Activated B cell treated with CpG ODN at 0.5 μM for 24 hours (primary cell): ENCODE results near the gene ABHD13. TPM values are rescaled to one million over a fixed set of nuclear protein-coding genes. Genes with fewer than 3 reads are reported as not detected.
"Not testable (repeated sequence)": the region's sequence is repeated elsewhere in the genome, so short reads cannot be mapped to it uniquely, and the experiment has no call there.

Source experiments
- ATAC-seq: fragments of 200-7000 bp; cut with Tn5 transposase; one replicate; pipeline ENCODE4 v1.10.0; 2021; ENCODE audit warnings: low read depth, mild to moderate bottlenecking, moderate library complexity
- CTCF ChIA-PET: fragments of 350-600 bp; sonication (Branson Sonifier 250); formaldehyde crosslinking; loops from one replicate; lab custom pipeline; 2021; ENCODE audit warnings: antibody characterized with exemption; lab: Charles Lee
- POLR2A ChIA-PET: fragments of 350-600 bp; sonication (Branson Sonifier 250); formaldehyde crosslinking; loops from one replicate; lab custom pipeline; 2021; ENCODE audit warnings: antibody characterized with exemption; lab: Charles Lee
- DNase-seq: peaks from one replicate; pipeline ENCODE4 v3.0.0; 2022
- H3K27ac Mint-ChIP-seq: one replicate; pipeline ENCODE4 v1.8.0; 2020; ENCODE audit warnings: mixed read lengths
- H3K27me3 Mint-ChIP-seq: one replicate; pipeline ENCODE4 v1.8.0; 2021; ENCODE audit warnings: mixed read lengths
- H3K36me3 Mint-ChIP-seq: one replicate; pipeline ENCODE4 v1.8.0; 2021; ENCODE audit warnings: low read depth, mixed read lengths
- H3K4me1 Mint-ChIP-seq: one replicate; pipeline ENCODE4 v1.8.0; 2021; ENCODE audit warnings: mixed read lengths
- H3K4me3 Mint-ChIP-seq: one replicate; pipeline ENCODE4 v1.8.0; 2020; ENCODE audit warnings: mild to moderate bottlenecking, mixed read lengths
- H3K9me3 Mint-ChIP-seq: one replicate; pipeline ENCODE4 v1.8.0; 2020; ENCODE audit warnings: mixed read lengths
- intact Hi-C: fragments of 100-400 bp; cut with micrococcal nuclease; formaldehyde crosslinking; loops from one replicate; pipeline ENCODE4 v1.15.1; 2024
- total RNA-seq: library from RNA; stranded (reverse); gene quantifications from 2 replicates; pipeline ENCODE4 v1.2.3, GENCODE V29; 2022
- TF ChIP-seq, protein P1 (sequence below): fragments of 200-600 bp; IDR thresholded peaks from one replicate; pipeline ENCODE4 v1.8.0; 2022; ENCODE audit warnings: antibody characterized with exemption, mild to moderate bottlenecking

ABHD13 gene
- total RNA-seq, 1 donor from 2014 or later = 10.9 TPM

DNA sequence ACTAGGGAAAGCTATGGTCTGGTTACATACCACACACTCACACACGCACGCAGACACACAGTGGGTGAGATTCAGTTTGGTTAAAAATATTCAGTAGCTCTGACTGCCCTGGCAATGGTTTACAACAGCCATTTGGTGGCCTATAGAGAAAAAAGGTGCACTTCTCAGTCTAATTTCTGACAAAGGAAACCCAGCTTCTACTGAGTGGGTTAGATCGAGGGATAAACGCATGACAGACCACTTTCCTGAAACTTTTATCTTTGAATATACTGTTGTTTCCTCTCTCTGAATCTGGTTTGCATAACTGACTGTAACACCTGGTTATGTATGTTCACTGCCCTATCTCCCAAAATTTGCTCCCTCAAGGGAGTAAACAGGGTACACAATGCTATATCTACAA lies 5.3 kb upstream of the ABHD13 start:
- intact Hi-C loops = loop anchor here (1.0 kb wide), 1 partner anchor 28 kb away; no protein-coding TSS in a partner anchor
- TF ChIP-seq, protein P1, sequence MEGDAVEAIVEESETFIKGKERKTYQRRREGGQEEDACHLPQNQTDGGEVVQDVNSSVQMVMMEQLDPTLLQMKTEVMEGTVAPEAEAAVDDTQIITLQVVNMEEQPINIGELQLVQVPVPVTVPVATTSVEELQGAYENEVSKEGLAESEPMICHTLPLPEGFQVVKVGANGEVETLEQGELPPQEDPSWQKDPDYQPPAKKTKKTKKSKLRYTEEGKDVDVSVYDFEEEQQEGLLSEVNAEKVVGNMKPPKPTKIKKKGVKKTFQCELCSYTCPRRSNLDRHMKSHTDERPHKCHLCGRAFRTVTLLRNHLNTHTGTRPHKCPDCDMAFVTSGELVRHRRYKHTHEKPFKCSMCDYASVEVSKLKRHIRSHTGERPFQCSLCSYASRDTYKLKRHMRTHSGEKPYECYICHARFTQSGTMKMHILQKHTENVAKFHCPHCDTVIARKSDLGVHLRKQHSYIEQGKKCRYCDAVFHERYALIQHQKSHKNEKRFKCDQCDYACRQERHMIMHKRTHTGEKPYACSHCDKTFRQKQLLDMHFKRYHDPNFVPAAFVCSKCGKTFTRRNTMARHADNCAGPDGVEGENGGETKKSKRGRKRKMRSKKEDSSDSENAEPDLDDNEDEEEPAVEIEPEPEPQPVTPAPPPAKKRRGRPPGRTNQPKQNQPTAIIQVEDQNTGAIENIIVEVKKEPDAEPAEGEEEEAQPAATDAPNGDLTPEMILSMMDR = no peak
- Mint-ChIP-seq H3K4me1 (peaks cover 62% of the 10 kb centered on the region), H3K9me3 (peaks cover 2% of the 10 kb centered on the region), H3K27ac (peak overlapping the region; percentile 75), H3K27me3 (no peaks in the 10 kb centered on the region), H3K4me3 (peak overlapping the region; percentile 46), H3K36me3 (peaks cover 31% of the 10 kb centered on the region)
- DNase-seq = no peak
- no peak for ATAC-seq
- CTCF ChIA-PET = interaction anchor here (1.2 kb wide), 1 partner anchor 13 kb away, joined by 4 read pairs; no protein-coding TSS in a partner anchor
- POLR2A ChIA-PET = interaction anchor here (0.9 kb wide), 1 partner anchor 37 kb away, joined by 9 read pairs; no protein-coding TSS in a partner anchor

DNA sequence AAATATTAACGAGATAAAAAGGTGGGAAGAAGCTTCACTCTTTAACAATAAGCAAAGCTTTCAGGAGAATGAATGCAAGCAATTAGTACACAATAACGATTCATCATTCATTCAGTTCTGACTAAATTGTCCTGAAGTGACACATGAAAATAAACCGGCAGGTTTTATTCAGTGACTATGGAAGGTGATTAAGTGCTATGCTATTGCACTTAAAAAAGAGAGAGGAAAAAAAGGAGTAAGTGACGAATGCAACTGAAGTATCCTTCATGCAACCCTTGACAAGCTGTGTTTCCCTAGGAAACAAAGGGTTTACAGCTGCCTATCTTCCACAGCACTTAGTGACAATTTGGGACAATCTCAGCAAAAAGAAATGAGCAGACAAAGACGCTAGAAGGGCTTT lies 4.2 kb upstream of the ABHD13 start:
- Mint-ChIP-seq H3K4me3 (peak overlapping the region; percentile 88), H3K9me3 (peaks cover 2% of the 10 kb centered on the region), H3K4me1 (peaks cover 70% of the 10 kb centered on the region), H3K27me3 (no peaks in the 10 kb centered on the region), H3K36me3 (peaks cover 29% of the 10 kb centered on the region), H3K27ac (peak overlapping the region; percentile 80)
- ChIA-PET POLR2A (interaction anchor here (1.1 kb wide), 1 partner anchor 56 kb away, joined by 3 read pairs; the partner anchor contains the start of gene TNFSF13B), CTCF (interaction anchor here (1.2 to 1.3 kb wide), 2 partner anchors 12 to 56 kb away, joined by 4 read pairs; partner anchors contain the start of gene TNFSF13B)
- intact Hi-C loops = loop anchor here (1.0 to 2.0 kb wide), 2 partner anchors 29 to 1573 kb away; partner anchors contain the start of gene IRS2
- DNase-seq = no peak
- TF ChIP-seq, protein P1 = no peak
- ATAC-seq = no peak

DNA sequence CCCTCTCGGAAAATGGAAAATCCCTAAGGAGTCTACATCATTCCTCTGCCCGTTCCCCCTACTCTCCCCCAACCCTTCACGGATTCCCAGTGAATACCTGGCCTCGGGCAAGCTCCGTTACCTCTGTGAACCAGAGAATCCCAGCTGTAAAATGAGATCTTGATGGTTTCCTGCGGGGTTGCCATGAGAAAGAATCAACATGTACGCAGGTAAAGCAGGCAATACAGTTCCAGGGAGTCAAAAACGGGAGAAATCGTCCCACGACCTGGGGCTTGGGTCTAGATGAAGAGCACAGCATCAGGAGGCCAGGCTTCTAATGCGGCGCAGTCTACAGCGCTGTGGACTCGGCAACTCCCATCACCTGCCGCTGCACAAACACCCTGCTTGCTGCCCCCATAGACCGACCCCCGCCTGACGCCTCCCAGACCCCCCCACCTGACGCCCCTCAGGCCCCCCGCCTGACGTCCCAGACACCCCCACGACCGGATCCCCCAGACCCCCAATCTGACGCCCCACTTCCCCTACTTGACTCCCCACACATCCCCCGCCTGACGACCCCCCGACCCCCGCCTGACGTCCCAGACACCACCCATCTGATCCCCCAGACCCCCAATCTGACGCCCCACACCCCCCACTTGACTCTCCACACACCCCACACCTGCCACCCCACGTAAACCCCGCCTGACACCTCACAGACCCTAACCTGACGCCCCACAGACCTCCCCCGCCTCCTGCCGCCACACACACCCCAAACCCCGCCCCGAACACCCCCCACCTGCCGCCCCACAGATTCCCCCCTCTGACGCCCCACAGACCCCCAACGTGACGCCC lies 3.5 kb upstream of the ABHD13 start:
- Mint-ChIP-seq H3K9me3 (no peaks in the 10 kb centered on the region), H3K27me3 (no peaks in the 10 kb centered on the region), H3K27ac (peak overlapping the region; percentile 80), H3K4me1 (peaks cover 72% of the 10 kb centered on the region), H3K4me3 (peak overlapping the region; percentile 88), H3K36me3 (peaks cover 22% of the 10 kb centered on the region)
- intact Hi-C loops = loop anchor here (1.0 to 5.0 kb wide), 3 partner anchors 948 to 1647 kb away; partner anchors contain the start of genes ARGLU1 and IRS2
- ChIA-PET CTCF (interaction anchor here (1.3 kb wide), 1 partner anchor 55 kb away, joined by 4 read pairs; the partner anchor contains the start of gene TNFSF13B), POLR2A (interaction anchor here (1.0 to 1.1 kb wide), 2 partner anchors 55 to 947 kb away, joined by 3 read pairs; partner anchors contain the start of gene TNFSF13B)
- TF ChIP-seq, protein P1 = no peak
- ATAC-seq (no peak), DNase-seq (no peak)

DNA sequence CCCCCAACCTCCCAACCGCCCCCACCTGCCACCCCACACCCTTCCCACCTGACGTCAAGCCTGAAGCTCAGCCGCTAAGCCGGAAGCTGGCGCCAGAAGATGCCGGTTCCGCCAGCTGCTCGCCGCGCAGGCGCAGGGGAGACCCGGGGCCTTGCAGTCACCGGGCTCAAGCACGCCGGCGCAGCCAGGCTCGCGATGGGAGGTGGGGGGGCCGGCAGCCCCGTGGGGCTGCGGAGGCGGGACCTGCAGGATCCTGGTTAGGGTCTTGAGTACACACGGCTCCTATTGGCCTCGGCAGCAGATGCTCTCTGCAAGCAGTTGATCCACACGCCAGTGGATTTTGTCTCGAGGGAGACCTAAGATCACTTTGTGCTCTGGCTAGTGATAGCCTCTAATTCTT lies 2.8 kb upstream of the ABHD13 start, which contains the start of gene LIG4:
Gene LIG4, minus strand, starts transcription at position 101 of the 400 bp plus-strand sequence. CDS start 4,268 bp downstream, outside the sequence.
- CTCF ChIA-PET = no interaction called here
- H3K9me3 Mint-ChIP-seq = no peaks in the 10 kb centered on the region
- TF ChIP-seq, protein P1 = no peak
- H3K36me3 Mint-ChIP-seq = peaks cover 15% of the 10 kb centered on the region
- no peaks in the 10 kb centered on the region for H3K27me3 Mint-ChIP-seq
- H3K27ac Mint-ChIP-seq = peak within 1 kb of the TSS; percentile 96
- intact Hi-C loops = loop anchor here (1.0 to 5.0 kb wide), 3 partner anchors 947 to 1648 kb away; partner anchors contain the start of genes ARGLU1 and IRS2
- H3K4me1 Mint-ChIP-seq = peaks cover 74% of the 10 kb centered on the region
- ATAC-seq (peak; percentile 72), DNase-seq (peak; percentile 86)
- POLR2A ChIA-PET = interaction anchor here (1.0 kb wide), 1 partner anchor 946 kb away, joined by 3 read pairs; no protein-coding TSS in a partner anchor
- H3K4me3 Mint-ChIP-seq = peak within 1 kb of the TSS; percentile 88

- ATAC-seq, H3K9me3 Mint-ChIP-seq, H3K27me3 Mint-ChIP-seq, CTCF ChIA-PET, DNase-seq, H3K36me3 Mint-ChIP-seq: not testable (repeated sequence)
- intact Hi-C loops = loop anchor here (1.0 to 5.0 kb wide), 5 partner anchors 10 to 1650 kb away; partner anchors contain the start of genes ARGLU1 and TNFSF13B
- peaks cover 73% of the 10 kb centered on the region for H3K4me1 Mint-ChIP-seq
- POLR2A ChIA-PET = interaction anchor here (0.9 to 1.1 kb wide), 3 partner anchors 11 to 53 kb away, joined by 3 to 5 read pairs (median 4); no protein-coding TSS in a partner anchor
- peak overlapping the region; percentile 96 for H3K27ac Mint-ChIP-seq
- peak overlapping the region; percentile 96 for H3K4me3 Mint-ChIP-seq
Measured at GRCh38 chr13:108217307-108218043, 717 bp upstream of the ABHD13 start.
